Islet of Langerhans (tissue), 1 donor: Measurements from ENCODE around the gene LIG3.
"Not testable (repeated sequence)": the region's sequence is repeated elsewhere in the genome, so short reads cannot be mapped to it uniquely, and the experiment has no call there.

Source experiments
- FAIRE-seq: peaks from one replicate; lab custom pipeline; 2011; peaks lifted over from hg19 to GRCh38; lab: Jason Lieb, UNC

Gene LIG3

DNA sequence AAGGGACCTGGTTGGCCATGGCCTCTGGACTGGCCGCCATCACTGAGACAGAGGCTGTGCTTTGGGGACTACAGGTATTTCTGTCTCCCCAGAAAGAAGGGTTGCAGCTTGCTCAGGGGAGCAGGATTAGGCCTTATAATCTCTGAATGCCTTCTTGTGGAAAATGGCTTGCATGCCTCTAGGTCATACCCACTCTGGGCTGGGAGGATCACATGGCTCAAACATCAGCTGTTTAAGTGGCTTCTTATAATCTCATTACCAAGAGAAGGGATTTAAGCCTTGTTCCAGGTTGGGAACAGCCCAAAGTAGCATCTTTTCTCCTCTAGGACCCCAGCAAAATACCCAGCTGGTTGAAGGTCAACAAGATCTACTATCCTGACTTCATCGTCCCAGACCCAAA lies 19.1 kb downstream of the LIG3 start:
- no peak for FAIRE-seq

GRCh38 chr17:35000965-35001364 lies 20.7 kb downstream of the LIG3 start:
- not testable (repeated sequence) for FAIRE-seq

- no peak for FAIRE-seq
Observed at GRCh38 chr17:35001549-35001948, 21.2 kb downstream of the LIG3 start.

- no peak for FAIRE-seq
Observed at GRCh38 chr17:35002876-35003551, 22.7 kb downstream of the LIG3 start.

DNA sequence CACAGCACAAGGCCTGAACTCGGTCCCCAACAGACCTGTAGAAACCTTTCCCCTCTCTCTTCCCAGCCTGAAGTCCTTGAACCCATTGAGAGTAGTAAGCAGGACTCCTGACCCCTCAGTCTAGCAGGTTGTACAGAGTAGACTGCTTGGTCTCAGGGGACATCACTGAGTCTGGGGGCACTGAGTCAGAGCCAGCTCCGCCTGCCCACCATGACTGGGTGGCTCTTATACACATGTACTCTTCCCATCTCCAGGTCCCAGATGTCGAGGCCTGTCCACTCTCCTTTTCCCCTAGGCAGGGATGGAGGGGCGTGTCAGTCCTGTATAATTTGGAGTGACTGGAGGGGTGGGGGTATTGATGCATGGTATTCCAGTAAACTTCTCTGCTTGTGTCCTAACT lies 23.5 kb downstream of the LIG3 start:
- FAIRE-seq, result no peak

GRCh38 chr17:35006345-35006744 lies 26.0 kb downstream of the LIG3 start:
- FAIRE-seq, result no peak

- no peak for FAIRE-seq
Observed at GRCh38 chr17:35006961-35007360, 26.6 kb downstream of the LIG3 start.

DNA sequence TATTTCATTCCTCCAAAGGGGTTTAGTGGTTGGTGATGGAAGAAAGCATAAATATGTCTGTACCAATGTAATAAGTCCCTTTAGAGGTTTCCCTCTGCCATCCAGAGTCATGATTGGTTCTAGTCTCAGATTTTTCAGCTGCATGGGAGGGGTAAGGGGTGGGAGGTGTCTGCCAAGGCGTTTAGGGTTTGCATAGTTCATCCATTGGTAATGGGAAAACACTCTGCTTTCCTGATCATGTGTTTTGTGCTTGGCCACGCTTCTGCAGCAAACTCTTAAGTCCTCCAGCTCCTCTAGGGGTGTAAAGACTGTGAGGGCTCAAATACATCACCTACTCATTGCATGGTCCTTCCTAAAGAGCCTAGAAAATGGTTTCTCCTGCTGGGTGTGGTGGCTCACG lies 29.8 kb downstream of the LIG3 start:
- no peak for FAIRE-seq

DNA sequence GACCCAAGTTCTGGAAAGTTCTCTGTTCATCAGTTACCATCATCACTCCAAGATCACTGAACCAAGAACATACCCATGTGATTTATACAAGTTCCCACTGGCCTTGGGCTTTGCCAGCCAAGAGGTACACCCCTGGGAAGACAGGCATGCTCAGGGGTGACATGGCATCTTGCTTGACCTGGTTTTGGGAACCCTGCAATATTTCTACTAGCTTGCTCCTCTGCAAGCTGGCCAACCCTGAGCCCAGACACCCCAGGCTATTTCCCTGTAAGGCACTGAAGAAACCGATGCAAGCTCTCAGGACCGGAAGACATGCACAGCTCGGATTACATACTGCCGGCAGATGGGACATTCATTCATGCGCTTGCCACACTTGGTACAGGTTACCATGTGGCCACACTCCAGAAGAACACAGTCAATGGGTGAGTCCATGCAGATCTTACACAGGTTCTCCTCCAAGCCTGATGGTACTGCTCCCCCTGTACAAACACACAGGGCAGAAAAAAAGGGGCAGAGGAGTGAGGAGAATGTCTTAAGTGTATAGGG lies 31.4 kb downstream of the LIG3 start:
- FAIRE-seq, result no peak

GRCh38 chr17:35016369-35016768 lies 36.1 kb downstream of the LIG3 start:
- FAIRE-seq, result no peak

DNA sequence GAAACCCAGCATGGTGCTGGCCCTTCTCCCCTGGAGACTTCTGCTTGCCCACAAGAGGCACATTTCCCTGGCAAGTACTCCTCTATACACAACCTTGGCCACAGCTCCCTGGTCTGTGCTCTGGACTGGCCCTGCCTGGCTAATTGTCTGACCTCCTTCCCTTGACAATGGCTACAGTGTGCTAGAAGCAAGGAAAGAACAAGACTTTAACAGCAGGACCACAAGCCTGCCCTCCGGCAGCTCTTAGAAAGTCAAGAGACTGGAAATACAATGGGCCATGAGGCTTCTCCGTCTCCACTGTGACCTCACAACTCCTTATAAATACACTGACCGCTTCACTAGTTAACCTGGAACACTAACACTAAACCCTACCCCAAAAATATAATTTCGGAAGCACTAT lies 36.7 kb downstream of the LIG3 start:
- FAIRE-seq, result no peak

DNA sequence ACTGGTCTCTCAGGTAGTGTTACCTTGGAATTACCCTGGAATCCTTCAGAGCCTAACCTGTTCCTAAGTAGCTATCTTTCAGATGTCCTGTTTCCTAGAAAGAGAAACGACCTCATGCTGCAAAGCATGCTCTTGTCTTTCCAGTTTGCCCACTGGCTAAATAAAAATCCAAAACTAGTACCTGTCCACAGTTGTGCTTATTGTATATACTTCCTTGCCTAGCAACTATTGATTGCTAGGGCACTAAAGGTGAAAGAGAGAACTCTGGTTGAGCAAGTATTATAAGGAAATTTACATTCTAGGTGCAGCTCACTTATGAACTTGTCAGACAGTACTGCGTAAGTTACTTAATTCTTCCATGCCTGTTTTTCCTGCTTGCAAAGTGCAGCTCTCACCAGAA lies 38.5 kb downstream of the LIG3 start:
- FAIRE-seq, result no peak

GRCh38 chr17:35019386-35020179 lies 39.3 kb downstream of the LIG3 start:
- no peak for FAIRE-seq

GRCh38 chr17:35021520-35022380 lies 41.4 kb downstream of the LIG3 start:
- no peak for FAIRE-seq

DNA sequence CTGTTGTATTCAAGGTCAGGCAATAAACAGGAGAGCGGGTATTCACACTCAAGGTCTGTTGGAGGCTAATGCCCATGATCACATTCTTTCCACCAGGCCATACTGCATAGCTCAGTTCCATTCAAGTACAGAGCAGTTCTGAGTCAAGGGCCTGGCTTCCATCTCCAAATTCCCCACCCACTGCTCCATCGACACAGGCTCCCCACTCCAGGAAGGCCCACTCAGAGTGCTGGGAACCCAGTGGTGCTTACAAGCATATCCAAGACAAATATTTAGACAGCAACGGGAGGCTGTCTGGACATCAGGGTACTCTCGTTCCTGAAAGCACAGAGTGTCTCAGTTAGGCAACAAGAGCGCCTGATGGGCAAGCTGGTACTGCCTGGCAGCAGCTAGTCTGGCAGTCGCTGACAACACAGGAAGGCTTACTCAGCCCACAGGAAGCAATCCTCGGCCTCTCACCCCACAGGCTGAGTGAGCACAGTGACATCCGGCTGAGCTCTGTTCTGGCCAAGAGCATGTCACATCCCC lies 42.3 kb downstream of the LIG3 start:
- peak; percentile 30 for FAIRE-seq

- no peak for FAIRE-seq
Observed at GRCh38 chr17:35023538-35023937, 43.2 kb downstream of the LIG3 start.

DNA sequence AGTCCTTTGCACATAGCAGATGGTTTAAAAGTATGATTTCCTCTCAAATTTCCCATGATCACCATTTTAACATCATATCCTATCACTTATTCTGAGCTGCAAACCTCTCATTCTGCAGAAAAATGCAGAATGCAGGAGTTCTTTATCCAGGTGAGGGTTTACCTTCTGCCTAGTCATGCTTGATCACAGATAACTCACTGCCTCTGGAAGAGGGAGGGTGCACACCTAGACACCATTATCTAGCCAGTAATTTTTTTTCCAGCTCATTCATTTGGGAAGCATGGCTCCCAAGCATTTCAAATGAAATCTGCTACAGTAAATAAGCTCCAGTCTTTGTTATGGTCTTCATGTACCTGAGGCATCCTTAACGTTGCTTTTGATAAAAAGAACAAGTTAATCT lies 45.2 kb downstream of the LIG3 start:
- no peak for FAIRE-seq

DNA sequence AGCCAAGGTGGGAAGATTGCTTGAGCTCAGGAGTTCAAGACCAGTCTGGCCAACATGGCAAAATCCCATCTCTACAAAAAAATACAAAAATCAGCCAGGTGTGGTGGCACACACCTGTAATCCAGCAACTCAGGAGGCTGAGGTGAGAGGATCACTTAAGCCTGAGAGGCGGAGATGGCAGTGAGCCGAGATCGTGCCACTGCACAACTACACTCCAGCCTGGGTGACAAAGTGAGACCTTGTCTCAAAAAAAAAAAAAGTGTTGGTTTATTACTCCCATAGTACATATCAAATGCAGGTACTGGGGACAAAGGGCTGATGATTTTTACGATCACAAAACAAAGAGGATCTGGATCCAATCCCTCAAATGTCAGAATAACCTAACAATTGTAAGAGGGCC lies 47.8 kb downstream of the LIG3 start:
- not testable (repeated sequence) for FAIRE-seq

DNA sequence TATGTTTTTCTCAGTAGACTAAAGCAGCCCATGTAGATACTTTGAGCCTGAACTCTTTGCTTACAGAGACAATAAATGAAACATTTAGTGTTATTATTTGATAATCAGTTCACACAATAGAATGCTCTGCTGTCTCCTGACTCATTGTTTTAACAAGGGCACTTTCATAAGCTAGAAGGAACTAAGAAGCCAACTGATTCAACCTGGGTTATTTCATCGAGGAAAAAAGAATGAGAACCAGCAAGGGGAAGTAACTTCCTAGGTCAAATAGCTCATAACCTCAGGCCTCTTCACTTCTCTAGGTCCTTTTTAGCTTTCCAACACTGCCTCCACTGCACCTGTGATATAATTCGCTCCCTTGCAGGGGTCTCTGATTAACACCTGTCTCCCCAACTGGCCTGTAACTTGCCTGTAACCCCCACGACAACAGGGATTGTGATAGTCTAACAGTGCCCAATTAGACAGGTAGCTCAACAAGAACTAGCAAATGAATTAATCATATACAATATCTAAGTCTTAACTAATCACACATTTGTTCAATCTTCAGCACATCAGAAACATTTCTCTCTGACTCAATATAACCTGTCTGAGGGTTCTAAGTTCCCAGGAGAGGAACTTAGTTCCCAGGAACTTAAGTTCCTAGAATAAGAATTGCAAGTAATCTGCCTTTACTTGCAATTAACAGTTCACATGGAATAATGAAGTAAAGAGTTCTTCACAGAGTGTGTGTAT lies 48.4 kb downstream of the LIG3 start:
- no peak for FAIRE-seq

GRCh38 chr17:35030780-35031179 lies 50.5 kb downstream of the LIG3 start:
- no peak for FAIRE-seq

DNA sequence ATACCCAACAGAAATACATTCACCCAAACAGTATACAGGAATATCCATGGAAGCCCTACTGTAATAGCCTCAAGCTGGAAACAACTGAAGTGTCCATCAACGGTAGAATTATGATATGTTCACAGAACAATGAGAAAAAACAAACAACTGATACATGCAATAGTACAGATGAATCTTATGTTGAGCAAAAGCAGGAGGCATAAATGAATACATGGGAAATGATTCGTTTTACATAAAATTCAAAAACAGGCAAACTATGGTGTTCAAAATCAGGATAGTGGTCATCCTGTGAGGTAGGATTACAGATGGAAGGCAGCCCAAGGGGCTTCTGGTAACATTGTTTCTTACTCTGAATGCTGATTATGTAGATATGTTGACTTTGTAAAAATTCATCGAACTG lies 58.1 kb downstream of the LIG3 start:
- no peak for FAIRE-seq

- FAIRE-seq, result no peak
Observed at GRCh38 chr17:35041390-35041789, 61.1 kb downstream of the LIG3 start.
